IMR-90 (cell line): Measurements from ENCODE around the gene ENTPD7. TPM values are rescaled to one million over a fixed set of nuclear protein-coding genes. Genes with fewer than 3 reads are reported as not detected.

Experiments
- ATAC-seq: fragments of 200-7000 bp; cut with Tn5 transposase; 2 replicates; pipeline ENCODE4 v1.9.1; 2020; ENCODE audit warnings: low read depth, mild to moderate bottlenecking, moderate library complexity
- BruUV-seq: library from RNA; stranded (reverse); fragments of 400-500 nt; replicated peaks from 2 replicates; lab custom pipeline; 2021; lab: Mats Ljungman, UMichigan
- CTCF ChIA-PET: fragments of 300-600 bp; formaldehyde crosslinking; extraction: SDS; loops from one replicate; lab custom pipeline; 2021; ENCODE audit warnings: antibody characterized with exemption; lab: Yijun Ruan, JAX
- POLR2A ChIA-PET: fragments of 300-600 bp; sonication (Branson Sonifier 250); formaldehyde crosslinking; loops from one replicate; lab custom pipeline; 2022; ENCODE audit warnings: antibody characterized with exemption; ENCODE audit not compliant: unreplicated experiment; lab: Charles Lee
- DNase-seq: peaks from one replicate; pipeline ENCODE4 v3.0.0; 2013
- H2AFZ ChIP-seq: replicated peaks from 2 replicates; pipeline ENCODE3; 2013; ENCODE audit warnings: low read length, mild to moderate bottlenecking; ENCODE audit not compliant: poor library complexity
- H2AK5ac ChIP-seq: 2 replicates; pipeline ENCODE4 v1.6.1; 2013; ENCODE audit warnings: low read depth, low read length, inconsistent platforms
- H2AK9ac ChIP-seq: replicated peaks from 2 replicates; pipeline ENCODE3; 2013; ENCODE audit warnings: mild to moderate bottlenecking, low read depth, low read length, moderate library complexity; ENCODE audit not compliant: poor library complexity
- H2BK120ac ChIP-seq: 2 replicates; pipeline ENCODE4 v1.6.1; 2013; ENCODE audit warnings: low read depth, low read length, inconsistent platforms
- H2BK15ac ChIP-seq: 3 replicates; pipeline ENCODE4 v1.6.1; 2013; ENCODE audit warnings: low read depth, low read length, inconsistent platforms
- H2BK20ac ChIP-seq: 2 replicates; pipeline ENCODE4 v1.6.1; 2013; ENCODE audit warnings: low read depth, mild to moderate bottlenecking, inconsistent platforms, low read length, moderate library complexity
- H2BK5ac ChIP-seq: 2 replicates; pipeline ENCODE4 v1.6.1; 2013; ENCODE audit warnings: mild to moderate bottlenecking, low read depth, low read length, inconsistent platforms; ENCODE audit not compliant: poor library complexity, severe bottlenecking
- H3K14ac ChIP-seq: replicated peaks from 2 replicates; pipeline ENCODE4 v1.6.1; 2013; ENCODE audit warnings: low read depth, low read length, inconsistent platforms
- H3K18ac ChIP-seq: 2 replicates; pipeline ENCODE4 v1.6.1; 2013; ENCODE audit warnings: low read depth, low read length, control low read depth
- H3K23ac ChIP-seq: 2 replicates; pipeline ENCODE4 v1.6.1; 2013; ENCODE audit warnings: low read depth, low read length, inconsistent platforms
- H3K27ac ChIP-seq: 2 replicates; pipeline ENCODE4 v1.5.1; 2013; ENCODE audit warnings: mild to moderate bottlenecking, control low read depth, low read length; ENCODE audit not compliant: insufficient read depth
- H3K27me3 ChIP-seq: 2 replicates; pipeline ENCODE4 v1.6.1; 2013; ENCODE audit warnings: low read length; ENCODE audit not compliant: control insufficient read depth, insufficient read depth
- H3K36me3 ChIP-seq: 2 replicates; pipeline ENCODE4 v1.6.1; 2013; ENCODE audit warnings: low read length, mixed read lengths; ENCODE audit not compliant: control insufficient read depth, insufficient read depth
- H3K4ac ChIP-seq: 2 replicates; pipeline ENCODE4 v1.6.1; 2013; ENCODE audit warnings: low read depth, low read length, inconsistent platforms
- H3K4me1 ChIP-seq: 2 replicates; pipeline ENCODE4 v1.6.1; 2013; ENCODE audit warnings: low read length, mixed read lengths; ENCODE audit not compliant: control insufficient read depth, insufficient read depth
- H3K4me2 ChIP-seq: 2 replicates; pipeline ENCODE4 v1.6.1; 2013; ENCODE audit warnings: low read depth, mild to moderate bottlenecking, control low read depth, low read length, moderate library complexity
- H3K4me3 ChIP-seq: 2 replicates; pipeline ENCODE4 v1.5.1; 2013; ENCODE audit warnings: low read depth, mild to moderate bottlenecking, control low read depth, low read length, moderate library complexity; ENCODE audit not compliant: insufficient read depth
- H3K56ac ChIP-seq: 2 replicates; pipeline ENCODE4 v1.6.1; 2013; ENCODE audit warnings: low read length, inconsistent platforms; ENCODE audit not compliant: insufficient read depth; ENCODE audit errors: extremely low read depth
- H3K79me1 ChIP-seq, 2 experiments: 2 replicates each; pipeline ENCODE4 v1.6.1; 2013; ENCODE audit warnings: low read length in 2 of 2, inconsistent platforms in 1 of 2, low read depth in 1 of 2
- H3K9ac ChIP-seq: 2 replicates; pipeline ENCODE4 v1.6.1; 2013; ENCODE audit warnings: low read depth, low read length, control low read depth
- H3K9me1 ChIP-seq: 2 replicates; pipeline ENCODE4 v1.6.1; 2013; ENCODE audit warnings: low read length, inconsistent platforms; ENCODE audit not compliant: insufficient read depth
- H3K9me3 ChIP-seq: 2 replicates; pipeline ENCODE4 v1.6.1; 2013; ENCODE audit warnings: low read length; ENCODE audit not compliant: control insufficient read depth, insufficient read depth
- H4K20me1 ChIP-seq: 2 replicates; pipeline ENCODE4 v1.6.1; 2013; ENCODE audit warnings: low read length, inconsistent platforms; ENCODE audit not compliant: insufficient read depth
- H4K5ac ChIP-seq: 2 replicates; pipeline ENCODE4 v1.6.1; 2013; ENCODE audit warnings: mild to moderate bottlenecking, low read depth, low read length, control low read depth
- H4K8ac ChIP-seq, 2 experiments: 2 replicates each; pipeline ENCODE4 v1.6.1; 2013; ENCODE audit warnings: low read depth in 2 of 2, low read length in 2 of 2, control low read depth in 1 of 2, inconsistent platforms in 1 of 2
- H4K91ac ChIP-seq: 2 replicates; pipeline ENCODE4 v1.6.1; 2013; ENCODE audit warnings: low read depth, low read length, inconsistent platforms; ENCODE audit not compliant: insufficient read depth
- CEBPB ChIP-seq: IDR thresholded peaks from 2 replicates; pipeline ENCODE4 v1.6.1; 2012; ENCODE audit warnings: low read depth, low read length, improper control_type of control experiment
- RCOR1 ChIP-seq: IDR thresholded peaks from 2 replicates; pipeline ENCODE4 v1.6.1; 2012; ENCODE audit warnings: mild to moderate bottlenecking, low read length, improper control_type of control experiment; ENCODE audit not compliant: insufficient replicate concordance
- WGBS, 2 experiments: methylation state at CpG; one replicate each; pipeline versions ENCODE4 v1.1.5 to v1.1.7; 2013; ENCODE audit warnings: missing lambda C conversion rate in 2 of 2; ENCODE audit not compliant: insufficient read length in 1 of 2; ENCODE audit errors: extremely low coverage in 2 of 2; 5-methylcytosine and 5-hydroxymethylcytosine counted together
- dilution Hi-C: fragments of 300-500 bp; cut with HindIII; formaldehyde crosslinking; loops from one replicate; pipeline ENCODE4 v1.14.3; 2018; ENCODE audit warnings: low sequenced_read_pairs; ENCODE audit not compliant: unreplicated experiment
- in situ Hi-C: fragments of 300-500 bp; cut with MboI; formaldehyde crosslinking; loops from 3 replicates; pipeline ENCODE4 v1.14.3; 2019; ENCODE audit warnings: low sequenced_read_pairs, inconsistent platforms, mixed read lengths
- intact Hi-C: fragments of 100-400 bp; cut with micrococcal nuclease; formaldehyde crosslinking; loops from 2 replicates; pipeline ENCODE4 v1.10.0; 2022
- polyA plus RNA-seq, 3 experiments: library from polyadenylated mRNA; depleted of rRNA; stranded (reverse); fragments of >200 nt; gene quantifications; 2 replicates each; pipeline ENCODE4 v1.2.3, GENCODE V29; 2012; ENCODE audit warnings: low replicate concordance in 1 of 3
- total RNA-seq: library from RNA; depleted of rRNA; stranded (reverse); fragments of >200 nt; gene quantifications from 2 replicates; pipeline ENCODE4 v1.2.3, GENCODE V29; 2012
- TF ChIP-seq, protein P1 (sequence below): fragments of 150-350 bp; IDR thresholded peaks from 2 replicates; pipeline ENCODE4 v1.6.1; 2016; ENCODE audit warnings: low read depth, mild to moderate bottlenecking, low read length, moderate library complexity, borderline replicate concordance

ENTPD7 gene
- total and polyA plus RNA-seq, 2 of the 4 experiments (the other 2 are of a cell fraction) = 8.0 to 23.3 TPM

DNA sequence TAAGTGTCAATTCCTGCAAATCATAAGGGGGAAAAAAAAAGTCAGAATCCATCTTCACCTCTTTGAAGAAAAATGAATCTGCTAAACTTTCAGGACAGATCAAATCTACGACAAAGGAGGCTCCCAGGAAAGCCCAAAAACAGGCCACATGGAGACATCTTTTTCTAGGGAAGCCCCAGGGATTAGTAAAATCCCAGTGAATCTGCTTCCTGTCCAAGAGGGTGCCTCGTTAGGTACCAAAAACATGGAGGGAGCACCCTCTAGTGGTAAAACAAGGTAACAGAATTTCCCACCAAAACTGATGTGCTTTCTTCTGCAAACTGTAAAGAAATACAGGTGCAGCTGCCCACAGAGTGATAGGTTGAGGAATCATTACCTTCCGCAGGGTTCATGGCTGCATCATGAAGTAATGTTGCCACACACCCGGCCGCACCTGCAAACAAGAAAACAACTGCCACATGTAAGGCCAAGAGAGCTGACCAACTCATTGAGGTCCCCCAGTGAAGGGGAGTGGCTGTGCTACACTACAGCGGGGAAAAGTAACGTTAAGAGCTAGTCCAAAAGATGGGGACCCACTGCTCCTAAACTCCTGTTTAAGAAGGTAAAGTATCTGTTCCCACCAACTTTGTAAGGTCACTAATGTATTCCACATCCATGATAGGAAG, 47.0 kb upstream of the ENTPD7 start (continued):
- TF ChIP-seq, protein P1, sequence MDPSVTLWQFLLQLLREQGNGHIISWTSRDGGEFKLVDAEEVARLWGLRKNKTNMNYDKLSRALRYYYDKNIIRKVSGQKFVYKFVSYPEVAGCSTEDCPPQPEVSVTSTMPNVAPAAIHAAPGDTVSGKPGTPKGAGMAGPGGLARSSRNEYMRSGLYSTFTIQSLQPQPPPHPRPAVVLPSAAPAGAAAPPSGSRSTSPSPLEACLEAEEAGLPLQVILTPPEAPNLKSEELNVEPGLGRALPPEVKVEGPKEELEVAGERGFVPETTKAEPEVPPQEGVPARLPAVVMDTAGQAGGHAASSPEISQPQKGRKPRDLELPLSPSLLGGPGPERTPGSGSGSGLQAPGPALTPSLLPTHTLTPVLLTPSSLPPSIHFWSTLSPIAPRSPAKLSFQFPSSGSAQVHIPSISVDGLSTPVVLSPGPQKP = no peak

DNA sequence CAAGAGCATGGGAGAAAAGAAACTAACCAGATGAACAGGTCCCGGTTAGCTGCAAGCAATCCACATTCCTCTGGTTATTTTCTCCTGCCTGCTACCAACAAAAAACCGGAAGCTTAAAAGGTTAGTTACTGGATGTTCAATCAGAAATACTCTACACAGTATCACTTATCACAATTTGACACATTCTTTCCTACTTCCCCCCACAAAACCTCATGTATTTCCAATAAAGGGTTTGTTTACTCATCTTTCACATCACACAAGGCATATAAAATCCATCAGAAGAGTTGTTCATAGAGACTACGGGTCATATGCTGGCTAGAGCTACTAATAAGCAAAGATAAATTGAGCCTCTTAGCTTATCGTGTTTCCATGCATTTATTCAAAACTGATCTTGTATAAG, 43.9 kb upstream of the ENTPD7 start:
- no peak for TF ChIP-seq CEBPB
- no peak for TF ChIP-seq RCOR1
- ATAC-seq (no peak), DNase-seq (no peak)
- Histone ChIP-seq H3K9me1 (peaks cover 2% of the 10 kb centered on the region; the same call in 1 of the 2 replicates), H2AFZ (no peak overlapping the region), H3K23ac (no peak overlapping the region), H4K20me1 (peaks cover 7% of the 10 kb centered on the region; the same call in 1 of the 2 replicates), H3K79me1 (peaks cover 20 to 30% of the 10 kb centered on the region in 2 experiments), H3K4ac (no peak overlapping the region), H4K8ac (no peak overlapping the region), H3K4me2 (no peak overlapping the region), H4K5ac (no peak overlapping the region), H3K27me3 (no peaks in the 10 kb centered on the region), H3K4me1 (no peaks in the 10 kb centered on the region), H3K9ac (no peak overlapping the region), H2BK120ac (no peak overlapping the region), H3K56ac (no peak overlapping the region), H3K27ac (no peak overlapping the region), H3K14ac (no peak overlapping the region), H3K36me3 (peaks cover 20% of the 10 kb centered on the region), H2AK5ac (no peak overlapping the region), H2AK9ac (no peak overlapping the region), H3K4me3 (no peak overlapping the region), H3K9me3 (no peaks in the 10 kb centered on the region), H4K91ac (no peak overlapping the region), H3K18ac (no peak overlapping the region), H2BK15ac (no peak overlapping the region), H2BK20ac (no peak overlapping the region), H2BK5ac (no peak overlapping the region)
- in situ Hi-C loops = no loop called here
- dilution Hi-C loops = no loop called here
- intact Hi-C loops = no loop called here
- no TSS peak for BruUV-seq
- WGBS, 2 experiments = no CpG with 5 or more reads among the region's 4 CpGs
- CTCF ChIA-PET = interaction anchor here (3.2 kb wide), 1 partner anchor 180 kb away, joined by 15 read pairs; no protein-coding TSS in a partner anchor
- POLR2A ChIA-PET = no interaction called here
